Embryonic facial prominence (tissue), 1 donor: ENCODE results near the gene DNAJC18.
A peak's percentile ranks its signal among the peaks of the same experiment; 100 is the strongest.

ENCODE experiments used
- DNase-seq: peaks from one replicate; pipeline ENCODE4 v3.0.0-alpha.2; 2016; ENCODE audit errors: extremely low spot score

Gene DNAJC18

GRCh38 chr5:139403787-139404483 is 35.4 kb downstream of the DNAJC18 start, which contains the start of gene SPATA24:
TSS of gene SPATA24 (minus strand) at chr5:139404089. CDS start at chr5:139404060, 29 bp downstream.
- DNase-seq, result peak; percentile 94

GRCh38 chr5:139403418-139403786 is 35.9 kb downstream of the DNAJC18 start:
- DNase-seq, result no peak

GRCh38 chr5:139402561-139403158 is 36.7 kb downstream of the DNAJC18 start:
- DNase-seq, result no peak

DNA sequence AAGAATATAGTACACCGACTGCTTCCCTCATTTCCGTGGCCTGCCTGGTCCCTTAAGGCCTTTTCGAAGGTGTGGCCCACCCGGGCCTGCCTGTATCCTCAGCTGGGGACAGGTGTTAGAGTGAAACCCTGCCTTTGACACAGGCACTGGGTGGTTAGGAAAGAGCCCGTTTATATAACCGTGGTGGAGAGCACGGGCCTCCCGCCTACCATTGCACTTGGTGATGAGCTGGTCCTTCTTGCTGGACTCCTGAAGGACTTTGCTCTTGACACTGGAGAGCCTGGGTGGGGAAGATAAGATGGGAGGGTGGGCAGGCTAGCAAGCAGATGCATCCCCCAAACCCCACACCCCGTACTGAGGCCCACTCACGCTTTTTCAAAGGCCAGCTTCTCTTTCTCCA is 37.8 kb downstream of the DNAJC18 start:
- no peak for DNase-seq

DNA sequence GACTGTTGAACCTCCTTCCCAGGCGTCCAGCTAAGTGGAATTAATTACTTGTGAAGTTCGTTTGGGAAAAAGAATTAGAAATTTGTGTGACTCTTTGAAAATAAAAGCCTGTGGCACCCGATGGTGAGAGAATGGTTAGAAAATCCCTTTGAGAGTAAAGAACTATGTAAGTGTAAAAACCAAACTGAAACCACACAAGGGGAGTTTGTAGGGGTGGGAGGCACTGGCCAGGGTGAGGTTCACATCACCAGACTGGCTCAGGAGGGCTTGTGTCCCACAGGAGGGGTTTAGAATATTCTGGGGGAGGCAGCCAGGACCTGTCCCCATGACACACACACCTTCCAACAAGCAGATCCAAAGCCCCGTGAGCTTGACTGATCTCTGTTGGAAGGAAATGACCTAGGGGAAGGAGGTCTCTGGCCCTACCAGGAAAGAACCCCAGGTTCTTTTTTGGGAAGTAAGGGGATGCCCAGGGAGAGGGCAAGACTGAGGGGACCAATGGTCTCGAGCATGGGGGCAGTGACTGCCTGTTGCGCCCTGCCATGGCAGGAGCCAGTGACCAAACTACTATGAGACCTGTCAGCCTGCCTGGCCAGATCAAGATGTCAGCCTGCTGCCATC is 39.7 kb downstream of the DNAJC18 start:
- DNase-seq, result no peak

DNA sequence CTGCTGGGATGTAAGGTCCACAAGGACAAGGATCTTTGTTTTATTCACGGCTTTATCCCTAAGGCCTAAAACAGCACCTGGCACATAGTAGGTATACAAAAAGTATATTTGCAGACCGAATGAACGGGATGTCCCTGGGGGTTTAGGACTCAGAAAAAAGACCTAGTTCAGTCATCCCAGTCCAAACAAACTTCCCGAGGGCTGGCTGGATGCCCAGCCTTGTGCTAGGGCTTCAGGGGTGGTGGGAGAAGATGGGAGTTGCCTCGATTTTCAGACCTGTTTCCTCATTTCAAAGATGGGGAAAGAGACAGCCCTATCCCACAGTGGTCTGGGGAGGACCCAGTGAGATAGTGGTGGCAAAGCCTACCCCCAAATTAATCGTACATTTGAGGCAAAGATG is 41.4 kb downstream of the DNAJC18 start:
- DNase-seq, result no peak

DNA sequence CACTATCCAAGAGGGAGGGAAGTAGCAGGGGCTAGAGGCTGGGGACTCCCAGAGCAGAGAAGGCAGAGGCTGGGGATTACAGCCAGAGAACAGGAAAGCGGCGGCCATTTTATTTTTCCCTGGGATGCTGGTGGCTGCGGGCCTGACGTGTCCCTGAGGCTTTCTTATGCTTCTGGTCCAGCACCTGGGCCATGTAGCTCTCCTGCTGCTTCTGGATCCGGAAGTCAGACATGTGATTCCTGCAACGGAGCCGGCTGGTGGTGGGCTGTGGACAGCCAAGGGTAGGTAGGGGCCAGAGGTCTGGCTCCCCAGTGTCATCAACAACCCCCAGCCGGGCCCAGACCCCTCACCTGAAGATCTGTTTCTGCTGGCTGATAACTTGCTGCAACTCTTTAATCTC is 42.6 kb downstream of the DNAJC18 start:
- no peak for DNase-seq

GRCh38 chr5:139395844-139396640 is 43.3 kb downstream of the DNAJC18 start:
- no peak for DNase-seq

- DNase-seq, result no peak
These were observed 44.4 kb downstream of the DNAJC18 start, which contains the start of gene PROB1 for GRCh38 chr5:139394654-139395566. TSS of gene PROB1 (minus strand) at chr5:139395104. CDS start at chr5:139395081, 23 bp downstream.

GRCh38 chr5:139394123-139394653 is 45.1 kb downstream of the DNAJC18 start:
- DNase-seq, result no peak

DNA sequence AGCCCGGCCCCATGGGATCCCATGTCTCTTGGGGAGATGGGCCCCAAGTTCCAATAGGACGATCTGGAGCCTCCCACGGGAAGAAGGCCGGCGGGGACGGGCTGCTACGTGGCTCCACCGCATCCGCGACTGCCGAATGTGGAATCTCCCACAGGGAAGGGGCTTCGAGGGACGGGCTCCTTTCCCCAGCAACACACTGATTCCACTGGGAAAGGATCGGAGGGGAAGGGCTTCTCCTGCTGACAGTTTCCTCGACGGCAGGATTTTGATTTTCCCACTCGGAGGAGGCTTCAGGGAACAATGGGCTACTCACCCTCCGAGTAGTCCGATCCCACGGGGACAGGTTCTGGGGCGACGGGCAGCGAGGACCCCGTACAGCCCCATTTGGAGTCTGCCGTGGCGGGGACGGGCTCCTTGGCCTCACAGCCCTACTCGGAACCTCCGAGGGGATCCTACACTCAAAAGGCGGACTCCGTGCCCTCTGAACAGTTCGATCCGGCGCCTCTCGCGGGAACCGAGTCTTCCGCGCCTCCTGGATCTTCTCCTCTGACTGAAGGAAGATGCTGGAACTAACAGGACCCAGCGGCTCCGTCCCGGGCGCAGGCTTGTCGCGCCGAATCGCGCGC is 45.7 kb downstream of the DNAJC18 start:
- DNase-seq, result no peak

DNA sequence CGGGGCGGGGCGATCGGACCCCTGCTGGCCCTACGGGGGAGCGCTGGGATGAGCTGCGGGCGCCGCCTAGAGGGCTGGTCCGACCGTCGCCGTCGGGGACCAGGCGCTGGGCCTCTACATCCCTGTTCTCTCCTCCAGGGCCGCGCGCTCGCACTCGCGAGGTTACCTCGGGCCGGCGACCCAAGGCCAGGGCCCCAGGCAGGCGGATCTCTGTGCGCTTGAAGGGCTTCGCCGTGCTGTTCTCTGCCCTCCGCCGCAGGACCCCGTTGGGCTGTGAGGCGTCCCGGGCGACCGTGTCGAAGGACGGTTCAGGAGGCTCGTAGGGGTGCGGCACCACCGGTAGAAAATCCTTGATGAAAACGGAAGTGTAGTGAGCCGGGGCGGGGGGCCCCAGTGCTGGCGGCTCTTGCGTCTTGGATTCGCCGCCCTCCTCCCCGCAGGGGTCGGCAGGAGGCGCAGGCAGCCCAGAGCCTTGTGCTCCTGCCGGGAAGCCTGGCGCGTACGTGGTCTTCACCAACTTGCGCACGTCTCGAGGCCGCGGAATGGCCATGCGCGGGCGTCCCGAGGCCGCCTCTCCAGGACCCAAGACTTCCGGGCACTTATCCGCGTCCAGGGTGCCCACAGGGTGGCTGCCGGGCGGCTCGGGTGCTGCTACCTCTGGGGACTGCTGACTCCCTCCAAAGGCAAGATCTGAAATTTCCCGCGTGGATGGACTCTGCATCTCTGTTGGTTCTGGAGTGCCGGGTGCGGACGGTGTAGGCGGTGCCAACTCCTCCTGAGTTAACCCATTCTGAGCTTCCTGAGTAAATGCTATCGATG is 46.4 kb downstream of the DNAJC18 start:
- DNase-seq, result no peak

GRCh38 chr5:139392324-139392677 is 47.0 kb downstream of the DNAJC18 start:
- DNase-seq, result no peak

GRCh38 chr5:139391570-139392323 is 47.6 kb downstream of the DNAJC18 start:
- DNase-seq, result no peak

DNA sequence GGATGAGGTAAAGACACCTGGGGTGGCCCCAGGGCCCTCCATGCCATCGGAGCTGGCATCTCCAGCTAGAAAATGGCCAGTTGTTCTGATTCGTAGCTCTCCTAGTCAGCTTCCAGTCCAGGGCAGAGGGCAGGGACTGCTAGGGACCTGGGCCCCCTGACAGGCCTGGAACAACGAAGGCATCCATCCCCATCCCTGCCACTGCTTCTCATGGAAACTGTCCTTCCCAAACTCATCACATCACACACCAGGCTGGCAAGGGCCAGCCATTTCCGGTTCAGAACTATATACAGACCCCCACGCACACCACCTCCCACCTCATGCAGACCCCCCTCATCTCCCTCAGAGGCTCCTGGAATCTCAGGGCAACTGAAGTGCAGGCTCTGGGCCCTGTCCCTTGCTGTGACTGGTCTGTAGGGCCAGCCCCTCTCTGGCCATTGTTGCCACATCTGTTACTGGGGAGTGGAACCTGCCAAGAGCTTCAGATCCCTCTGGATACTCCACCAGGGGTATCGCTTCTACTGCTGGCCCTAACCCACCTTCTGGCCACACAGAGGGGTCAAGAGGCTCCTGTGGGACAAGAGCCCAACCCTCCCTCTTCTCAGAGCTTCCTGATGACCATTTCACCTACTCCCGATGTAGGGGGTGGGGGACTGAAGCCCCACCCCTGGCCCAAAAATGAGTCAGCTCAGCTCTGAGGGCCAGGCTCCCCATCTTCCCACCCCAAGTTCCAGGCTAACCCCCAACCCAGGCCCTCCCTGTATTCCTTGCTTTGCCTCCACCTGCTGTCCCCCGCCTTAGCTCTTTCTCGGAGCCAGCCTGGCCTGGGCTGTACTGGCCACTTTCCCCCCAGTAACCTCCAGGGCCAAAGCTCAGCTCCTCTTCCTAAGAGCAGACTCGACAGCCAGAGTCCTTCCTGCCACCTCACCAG is 48.4 kb downstream of the DNAJC18 start:
- no peak for DNase-seq

- no peak for DNase-seq
These were observed 49.4 kb downstream of the DNAJC18 start, which contains the start of gene MZB1 for GRCh38 chr5:139389701-139390638. TSS of gene MZB1 (minus strand) at chr5:139389913. CDS start at chr5:139389856, 57 bp downstream.
